CD4-positive, alpha-beta T cell treated with Interleukin-4 for 4 hours (primary cell): ENCODE data around the gene MMP10.

Experiments used
- DNase-seq: peaks from one replicate; pipeline ENCODE4 v3.0.0-alpha.2; 2020

MMP10 gene

DNA sequence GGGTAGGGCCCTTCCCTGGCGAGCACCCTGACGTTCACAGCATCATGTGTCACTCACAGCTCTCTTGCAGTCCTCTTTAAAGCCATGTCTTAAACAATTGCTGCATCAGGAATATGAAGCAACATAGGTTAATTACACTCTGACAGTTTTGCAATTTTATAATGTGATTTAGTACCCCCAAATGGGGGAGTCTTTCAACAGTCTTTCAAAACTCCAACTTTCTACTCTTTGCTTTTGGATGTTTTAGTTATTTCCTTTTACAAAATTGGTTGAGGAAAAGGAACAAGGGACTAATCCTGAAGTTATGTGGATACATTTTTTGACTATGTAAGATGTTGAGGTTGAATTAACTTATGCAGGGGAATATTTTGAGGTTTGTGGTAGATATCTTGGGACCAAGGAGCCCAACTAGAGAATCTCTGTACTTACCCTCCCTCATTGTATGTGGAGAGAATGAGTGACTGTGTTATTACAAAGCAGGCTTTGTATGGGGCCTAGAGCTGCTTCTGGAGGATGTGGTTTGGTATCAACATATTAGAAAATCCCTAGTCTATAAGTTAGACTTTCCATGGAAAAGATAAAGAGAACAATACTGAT, 55.4 kb downstream of the MMP10 start, which contains the start of gene MMP8:
TSS of gene MMP8 (minus strand) at position 51 of the 597 bp plus-strand sequence. CDS start 99 bp downstream, outside the sequence.
- DNase-seq: no peak

DNA sequence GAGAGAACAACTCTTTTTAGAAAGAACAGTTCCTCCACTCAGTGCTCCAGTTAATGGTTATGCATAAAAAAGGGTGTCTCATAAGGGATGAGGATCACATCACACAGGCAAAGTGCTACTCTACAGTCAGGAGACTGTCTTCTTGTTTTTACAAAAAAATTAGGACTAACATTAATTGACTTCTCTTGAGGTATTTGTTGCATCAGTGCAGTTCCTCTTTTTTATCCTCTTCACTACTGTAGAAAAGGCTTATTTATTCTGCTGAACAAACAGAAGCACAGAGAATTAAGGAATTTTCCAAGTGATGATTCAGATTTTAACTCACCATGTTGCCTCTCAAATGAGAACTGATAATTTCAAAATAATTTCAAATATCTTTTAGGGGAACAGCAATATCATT, 57.6 kb downstream of the MMP10 start:
- DNase-seq: no peak
